Activated CD4-positive, alpha-beta T cell treated with anti-CD3 and anti-CD28 coated beads for 36 hours (primary cell): ENCODE data around the gene PRKN. TPM values are rescaled to one million over a fixed set of nuclear protein-coding genes. Genes with fewer than 3 reads are reported as not detected.

ENCODE experiments used
- ATAC-seq: fragments of 200-7000 bp; cut with Tn5 transposase; one replicate; pipeline ENCODE4 v1.10.0; 2021; ENCODE audit warnings: mild to moderate bottlenecking, moderate library complexity
- CTCF ChIA-PET: fragments of 350-600 bp; sonication (Branson Sonifier 250); formaldehyde crosslinking; loops from one replicate; lab custom pipeline; 2021; ENCODE audit warnings: antibody characterized with exemption; lab: Charles Lee
- POLR2A ChIA-PET: fragments of 350-600 bp; sonication (Branson Sonifier 250); formaldehyde crosslinking; loops from one replicate; lab custom pipeline; 2021; ENCODE audit warnings: antibody characterized with exemption, inconsistent platforms; lab: Charles Lee
- DNase-seq: peaks from one replicate; pipeline ENCODE4 v3.0.0-alpha.2; 2020
- H3K27ac Mint-ChIP-seq: one replicate; pipeline ENCODE4 v1.8.0; 2021; ENCODE audit warnings: mixed read lengths
- H3K27me3 Mint-ChIP-seq: one replicate; pipeline ENCODE4 v1.8.0; 2021; ENCODE audit warnings: mixed read lengths
- H3K36me3 Mint-ChIP-seq: one replicate; pipeline ENCODE4 v1.8.0; 2021; ENCODE audit warnings: low read depth, mixed read lengths
- H3K4me1 Mint-ChIP-seq: one replicate; pipeline ENCODE4 v1.8.0; 2021; ENCODE audit warnings: mixed read lengths
- H3K4me3 Mint-ChIP-seq: one replicate; pipeline ENCODE4 v1.8.0; 2021; ENCODE audit warnings: mild to moderate bottlenecking, moderate library complexity, mixed read lengths
- H3K9me3 Mint-ChIP-seq: one replicate; pipeline ENCODE4 v1.8.0; 2021; ENCODE audit warnings: low read depth, mixed read lengths
- intact Hi-C, 2 experiments: fragments of 100-400 bp; cut with DNase I in 1 of 2; cut with micrococcal nuclease in 1 of 2; formaldehyde crosslinking; loops; one replicate each; pipeline versions ENCODE4 v1.14.2 to v1.15.1; 2022 to 2024; cut with DNase I, micrococcal nuclease
- total RNA-seq, 2 experiments: library from RNA; stranded (reverse); gene quantifications; one replicate each; pipeline ENCODE4 v1.2.3, GENCODE V29; 2021

The PRKN gene
- total RNA-seq, 2 experiments from 2014 or later, result 0.56 to 0.87 TPM

DNA sequence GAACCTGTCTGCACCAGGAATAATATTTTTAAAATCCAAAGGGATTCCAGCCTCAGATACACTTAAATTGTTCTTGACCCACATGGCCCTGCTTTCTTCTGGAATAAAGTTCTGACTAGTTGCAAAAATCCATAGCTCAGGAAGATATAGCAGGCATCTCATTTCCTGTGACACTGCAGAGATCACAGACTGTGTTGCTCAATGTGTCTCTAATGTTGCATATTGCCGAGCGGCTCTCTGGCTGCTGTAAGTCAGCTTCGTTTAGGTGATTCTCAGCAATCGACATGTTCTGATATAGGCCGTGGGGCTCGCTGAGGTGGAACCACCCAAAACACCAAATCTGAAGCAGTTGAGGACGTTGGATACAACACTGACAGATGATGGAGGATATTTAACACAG, 955.4 kb downstream of the PRKN start:
- intact Hi-C loops, result no loop called here
- ATAC-seq (no peak), DNase-seq (no peak)
- Mint-ChIP-seq H3K4me1 (no peaks in the 10 kb centered on the region), H3K27ac (no peak overlapping the region), H3K36me3 (no peaks in the 10 kb centered on the region), H3K9me3 (no peaks in the 10 kb centered on the region), H3K4me3 (no peak overlapping the region), H3K27me3 (no peaks in the 10 kb centered on the region)
- ChIA-PET CTCF (interaction anchor here (0.7 kb wide), 1 partner anchor 9 kb away, joined by 3 read pairs; no protein-coding TSS in a partner anchor), POLR2A (no interaction called here)

DNA sequence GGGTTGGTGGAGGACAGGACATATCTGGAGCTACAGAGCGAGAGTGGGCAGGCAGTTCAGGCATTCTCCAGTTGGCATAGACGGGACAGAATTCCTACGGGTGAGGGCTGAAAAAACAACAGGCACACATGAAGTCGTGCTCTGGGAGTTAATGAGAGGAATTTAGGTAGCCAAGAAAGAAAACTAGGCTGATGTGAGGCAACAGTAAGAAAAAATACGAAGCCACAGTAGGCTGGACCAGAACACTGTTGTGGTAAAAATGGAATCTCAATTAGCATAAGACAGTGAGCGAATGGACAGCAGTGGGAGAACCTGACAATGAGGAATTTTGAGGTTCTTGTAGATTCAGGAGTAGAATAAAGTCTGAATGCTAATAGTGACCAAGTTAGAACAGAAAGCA, 965.6 kb downstream of the PRKN start:
- intact Hi-C loops, result no loop called here
- no peaks in the 10 kb centered on the region for H3K27me3 Mint-ChIP-seq
- CTCF ChIA-PET, result no interaction called here
- H3K36me3 Mint-ChIP-seq, result no peaks in the 10 kb centered on the region
- ATAC-seq (no peak), DNase-seq (no peak)
- no peak overlapping the region for H3K27ac Mint-ChIP-seq
- peaks cover 1% of the 10 kb centered on the region for H3K9me3 Mint-ChIP-seq
- POLR2A ChIA-PET, result no interaction called here
- no peaks in the 10 kb centered on the region for H3K4me1 Mint-ChIP-seq
- H3K4me3 Mint-ChIP-seq, result no peak overlapping the region

DNA sequence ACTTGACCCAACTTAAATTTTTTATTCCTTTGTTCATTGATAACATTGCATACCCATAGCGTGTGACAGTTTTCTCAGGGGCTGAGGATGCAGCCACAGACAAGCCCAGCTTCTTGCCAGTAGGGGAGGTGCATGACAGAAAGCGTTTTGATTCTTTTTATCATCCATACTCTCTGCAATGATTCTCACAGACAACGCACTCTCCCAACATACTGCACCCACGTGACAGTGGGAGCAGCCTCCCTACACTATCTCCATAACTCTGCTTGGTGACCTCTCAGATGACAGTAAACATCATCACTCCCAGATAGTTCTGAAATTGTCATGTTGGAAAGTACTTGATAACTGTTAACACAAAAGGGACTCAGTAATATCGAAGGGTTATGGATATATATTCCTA, 972.5 kb downstream of the PRKN start:
- intact Hi-C loops, result no loop called here
- no peak overlapping the region for H3K4me3 Mint-ChIP-seq
- no peaks in the 10 kb centered on the region for H3K4me1 Mint-ChIP-seq
- no peak for DNase-seq
- CTCF ChIA-PET, result no interaction called here
- ATAC-seq, result no peak
- no peaks in the 10 kb centered on the region for H3K36me3 Mint-ChIP-seq
- no peaks in the 10 kb centered on the region for H3K27me3 Mint-ChIP-seq
- POLR2A ChIA-PET, result no interaction called here
- no peak overlapping the region for H3K27ac Mint-ChIP-seq
- peaks cover 4% of the 10 kb centered on the region for H3K9me3 Mint-ChIP-seq

DNA sequence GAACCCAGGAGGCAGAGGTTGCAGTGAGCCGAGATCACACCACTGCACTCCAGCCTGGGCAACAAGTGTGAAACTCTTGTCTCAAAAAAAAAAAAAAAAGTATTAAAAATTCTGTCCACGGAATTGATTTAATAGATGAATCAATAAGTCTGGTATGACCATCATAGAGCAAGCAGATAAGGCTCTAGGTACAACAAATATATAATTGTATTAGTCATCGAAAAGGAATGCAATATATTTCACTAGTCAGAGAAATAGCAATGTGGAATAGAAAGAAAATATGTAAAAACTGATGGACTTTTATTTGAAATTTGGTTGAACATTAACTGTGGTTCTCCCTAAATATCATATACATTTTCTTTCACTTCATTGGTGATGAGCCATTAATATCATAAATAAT, 976.9 kb downstream of the PRKN start:
- ChIA-PET POLR2A (no interaction called here), CTCF (no interaction called here)
- H3K36me3 Mint-ChIP-seq, result no peaks in the 10 kb centered on the region
- intact Hi-C loops, result no loop called here
- ATAC-seq (no peak), DNase-seq (no peak)
- no peaks in the 10 kb centered on the region for H3K4me1 Mint-ChIP-seq
- no peaks in the 10 kb centered on the region for H3K27me3 Mint-ChIP-seq
- no peak overlapping the region for H3K27ac Mint-ChIP-seq
- no peak overlapping the region for H3K4me3 Mint-ChIP-seq
- H3K9me3 Mint-ChIP-seq, result peaks cover 3% of the 10 kb centered on the region

DNA sequence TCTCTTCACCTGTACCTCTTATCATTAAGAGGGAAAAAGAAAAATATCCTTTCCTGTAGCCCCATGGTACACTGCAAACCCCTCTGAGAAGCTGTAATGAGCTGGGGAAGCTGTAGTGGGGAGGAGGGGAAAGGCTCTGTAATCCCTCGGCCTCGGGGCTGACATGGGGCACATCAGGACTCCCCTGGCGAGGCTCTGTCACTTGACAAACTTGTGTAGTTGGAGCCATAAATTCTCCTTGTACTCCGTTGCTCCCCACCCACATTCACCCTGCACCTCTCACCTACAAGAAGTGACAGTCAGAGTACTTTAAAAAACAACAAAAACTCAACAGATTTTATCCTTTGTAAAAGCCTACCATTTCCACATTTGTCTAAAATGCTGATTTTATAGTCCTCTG, 978.0 kb downstream of the PRKN start:
- H3K27ac Mint-ChIP-seq, result no peak overlapping the region
- H3K4me1 Mint-ChIP-seq, result no peaks in the 10 kb centered on the region
- H3K9me3 Mint-ChIP-seq, result peaks cover 3% of the 10 kb centered on the region
- no peak for ATAC-seq
- intact Hi-C loops, result loop anchor here in 1 of 2 experiments (2.0 kb wide), 1 partner anchor 173 kb away; no protein-coding TSS in a partner anchor
- H3K36me3 Mint-ChIP-seq, result no peaks in the 10 kb centered on the region
- no peaks in the 10 kb centered on the region for H3K27me3 Mint-ChIP-seq
- H3K4me3 Mint-ChIP-seq, result no peak overlapping the region
- POLR2A ChIA-PET, result no interaction called here
- no peak for DNase-seq
- CTCF ChIA-PET, result interaction anchor here (0.5 kb wide), 1 partner anchor 311 kb away, joined by 3 read pairs; no protein-coding TSS in a partner anchor

DNA sequence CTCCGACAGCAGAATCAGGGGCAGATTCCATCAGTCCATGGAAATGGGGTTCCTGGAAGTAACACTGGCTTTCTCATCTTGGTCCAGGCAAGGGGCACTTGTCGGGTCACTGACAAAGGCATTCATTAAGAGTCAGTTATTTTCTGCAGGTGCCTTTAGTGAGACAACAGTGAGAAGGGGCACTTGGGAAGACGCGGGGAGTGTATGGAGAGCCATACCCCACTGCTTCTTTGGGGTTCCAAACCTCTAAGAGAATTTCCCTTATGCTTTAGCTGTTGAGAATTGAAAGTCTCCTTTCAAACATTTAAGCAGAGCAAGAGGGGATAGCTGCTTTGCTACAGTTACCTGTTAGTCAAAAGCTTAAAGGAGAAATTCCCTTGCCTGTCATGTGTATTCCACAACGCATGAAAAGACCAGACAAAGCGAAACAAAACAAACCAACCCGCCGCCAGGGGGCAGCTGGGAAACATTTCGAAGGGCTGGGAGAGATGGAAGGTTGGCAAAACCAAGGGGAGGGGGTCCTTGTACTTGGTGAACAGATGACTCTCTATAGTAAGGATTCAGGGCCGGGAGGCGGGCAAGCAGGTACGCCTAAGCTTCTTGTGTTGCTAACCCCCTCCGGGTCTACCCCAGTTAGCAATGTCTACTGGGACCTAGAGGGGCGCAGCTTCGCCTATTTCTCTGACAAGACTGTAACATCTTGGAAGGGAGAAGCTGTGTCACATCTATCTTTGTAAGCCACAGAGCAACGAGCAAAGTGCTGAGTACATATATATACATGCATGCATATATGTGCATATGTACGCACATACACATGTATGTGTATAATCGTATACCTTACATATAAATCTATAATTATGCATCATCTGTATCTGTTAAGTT, 978.8 kb downstream of the PRKN start:
- no peaks in the 10 kb centered on the region for H3K4me1 Mint-ChIP-seq
- DNase-seq (peak; percentile 59), ATAC-seq (no peak)
- no peaks in the 10 kb centered on the region for H3K36me3 Mint-ChIP-seq
- H3K4me3 Mint-ChIP-seq, result no peak overlapping the region
- H3K27me3 Mint-ChIP-seq, result no peaks in the 10 kb centered on the region
- no peak overlapping the region for H3K27ac Mint-ChIP-seq
- ChIA-PET CTCF (interaction anchor here (0.5 to 1.5 kb wide), 6 partner anchors 8 to 1560 kb away, joined by 3 to 5 read pairs (median 4); no protein-coding TSS in a partner anchor), POLR2A (no interaction called here)
- intact Hi-C loops, result loop anchor here in 1 of 2 experiments (2.0 kb wide), 1 partner anchor 174 kb away; no protein-coding TSS in a partner anchor
- H3K9me3 Mint-ChIP-seq, result peaks cover 3% of the 10 kb centered on the region

DNA sequence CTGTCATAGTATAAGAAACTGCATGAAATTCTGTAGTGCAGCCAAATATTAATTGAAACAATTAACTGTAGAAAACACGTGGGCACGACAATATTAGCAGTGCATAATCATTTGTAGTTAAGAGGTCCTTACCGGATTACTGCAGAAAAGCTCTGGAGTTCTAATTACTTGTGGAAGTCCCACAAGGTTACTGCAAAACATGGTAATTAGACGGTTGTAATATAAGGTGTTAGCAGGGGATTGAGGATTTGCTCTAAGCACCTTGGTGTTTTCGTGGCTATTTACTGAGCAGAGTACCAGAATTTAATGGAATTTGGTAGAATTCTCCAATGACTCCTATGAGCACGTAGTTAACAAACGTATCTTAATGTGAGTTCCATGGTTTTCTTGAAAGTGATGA, 980.1 kb downstream of the PRKN start:
- ATAC-seq (no peak), DNase-seq (no peak)
- H3K4me1 Mint-ChIP-seq, result no peaks in the 10 kb centered on the region
- POLR2A ChIA-PET, result no interaction called here
- H3K27me3 Mint-ChIP-seq, result no peaks in the 10 kb centered on the region
- peaks cover 3% of the 10 kb centered on the region for H3K9me3 Mint-ChIP-seq
- CTCF ChIA-PET, result no interaction called here
- no peak overlapping the region for H3K27ac Mint-ChIP-seq
- H3K36me3 Mint-ChIP-seq, result no peaks in the 10 kb centered on the region
- no peak overlapping the region for H3K4me3 Mint-ChIP-seq
- intact Hi-C loops, result no loop called here

DNA sequence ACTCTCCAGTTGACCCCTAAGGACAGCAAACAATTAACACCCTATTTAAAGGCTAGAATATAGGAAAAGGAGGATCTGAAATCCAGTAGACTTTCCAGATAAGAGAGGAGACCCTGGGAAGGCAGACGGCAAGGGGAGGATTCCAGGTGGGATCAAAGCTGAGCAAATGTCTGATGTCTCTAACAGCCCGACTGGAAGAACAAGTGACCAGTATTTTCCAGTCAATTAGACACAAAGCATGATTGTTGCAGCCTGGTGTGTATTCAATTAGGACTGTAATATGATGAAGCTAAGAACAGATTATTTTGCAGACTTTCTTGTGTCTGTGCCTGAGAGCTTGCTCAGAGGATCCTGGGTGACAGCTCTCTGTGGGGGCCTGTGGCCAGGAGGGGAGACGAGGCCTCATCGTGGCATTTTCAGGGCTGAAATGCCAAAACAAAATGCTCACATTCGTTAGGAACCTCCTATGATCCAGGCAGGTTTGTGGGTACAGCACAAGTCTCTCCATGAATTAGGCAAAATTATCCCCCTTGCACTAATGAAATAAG, 981.9 kb downstream of the PRKN start:
- ChIA-PET POLR2A (no interaction called here), CTCF (interaction anchor here (0.6 kb wide), 1 partner anchor 11 kb away, joined by 3 read pairs; no protein-coding TSS in a partner anchor)
- no peak overlapping the region for H3K27ac Mint-ChIP-seq
- DNase-seq (no peak), ATAC-seq (no peak)
- no peaks in the 10 kb centered on the region for H3K9me3 Mint-ChIP-seq
- intact Hi-C loops, result no loop called here
- no peak overlapping the region for H3K4me3 Mint-ChIP-seq
- no peaks in the 10 kb centered on the region for H3K27me3 Mint-ChIP-seq
- no peaks in the 10 kb centered on the region for H3K4me1 Mint-ChIP-seq
- no peaks in the 10 kb centered on the region for H3K36me3 Mint-ChIP-seq

DNA sequence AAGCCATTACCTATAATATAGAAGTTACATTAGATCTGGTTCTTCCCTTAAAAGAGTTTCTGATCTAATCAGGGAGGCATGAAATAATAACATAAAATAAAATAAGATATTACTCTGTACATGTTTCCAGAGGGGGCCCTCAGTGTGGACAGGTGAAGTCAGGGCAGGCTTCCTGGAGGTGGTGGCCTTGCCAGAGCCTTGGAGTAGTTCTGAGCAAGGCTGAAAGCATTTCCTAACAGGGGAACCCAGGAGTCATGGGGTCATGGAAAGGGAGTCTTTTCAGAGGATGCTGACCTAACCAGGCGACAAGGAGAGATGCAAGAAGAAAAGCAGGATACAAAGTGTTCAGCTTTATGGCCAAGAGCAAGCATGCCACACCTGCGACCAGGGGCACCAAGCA, 982.4 kb downstream of the PRKN start:
- Mint-ChIP-seq H3K36me3 (no peaks in the 10 kb centered on the region), H3K27me3 (no peaks in the 10 kb centered on the region), H3K27ac (no peak overlapping the region), H3K4me3 (no peak overlapping the region), H3K9me3 (no peaks in the 10 kb centered on the region), H3K4me1 (no peaks in the 10 kb centered on the region)
- no peak for DNase-seq
- intact Hi-C loops, result no loop called here
- ATAC-seq, result no peak
- CTCF ChIA-PET, result interaction anchor here (0.6 kb wide), 1 partner anchor 12 kb away, joined by 3 read pairs; no protein-coding TSS in a partner anchor
- POLR2A ChIA-PET, result no interaction called here

DNA sequence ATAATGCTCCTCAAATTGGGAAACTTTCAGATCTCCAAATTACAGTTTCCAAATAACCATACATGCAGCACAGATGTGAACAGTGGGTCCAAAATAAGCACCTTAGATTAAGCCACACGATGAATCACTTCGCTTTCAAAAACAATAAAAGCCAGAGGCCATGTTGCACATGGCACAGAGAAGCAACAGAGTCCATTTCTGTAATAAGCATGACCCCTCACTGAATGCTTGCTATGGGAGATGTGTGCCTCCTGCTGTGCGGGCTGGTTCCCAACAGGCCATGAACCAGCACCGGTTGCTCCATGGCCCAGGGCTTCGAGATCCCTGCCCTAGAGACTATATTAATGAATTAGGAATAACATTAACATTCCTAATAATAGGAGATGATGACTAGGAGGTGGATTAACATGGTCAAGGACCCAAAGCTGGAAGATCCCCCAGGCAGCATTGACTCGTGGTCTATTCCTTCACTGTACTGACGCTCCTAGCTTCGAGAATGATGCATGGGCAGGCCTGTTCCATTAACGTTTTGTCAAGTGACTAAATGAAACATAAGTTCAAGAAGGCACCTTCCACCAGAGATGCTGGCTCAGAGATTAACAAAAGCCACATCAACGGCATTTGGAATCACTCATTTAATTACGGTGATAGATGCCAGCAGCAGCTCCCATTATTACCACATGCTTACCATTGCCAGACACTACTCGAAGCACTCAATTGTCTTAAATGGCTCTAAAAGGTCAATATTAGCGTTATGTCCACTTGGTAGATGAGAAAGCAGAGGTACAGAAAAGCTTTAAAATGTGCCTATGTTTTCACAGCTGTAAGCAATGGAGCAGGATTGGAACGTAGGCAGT, 983.1 kb downstream of the PRKN start:
- Mint-ChIP-seq H3K4me3 (no peak overlapping the region), H3K36me3 (no peaks in the 10 kb centered on the region), H3K4me1 (no peaks in the 10 kb centered on the region), H3K27ac (no peak overlapping the region), H3K27me3 (no peaks in the 10 kb centered on the region), H3K9me3 (no peaks in the 10 kb centered on the region)
- ATAC-seq (no peak), DNase-seq (no peak)
- ChIA-PET CTCF (no interaction called here), POLR2A (no interaction called here)
- intact Hi-C loops, result no loop called here

DNA sequence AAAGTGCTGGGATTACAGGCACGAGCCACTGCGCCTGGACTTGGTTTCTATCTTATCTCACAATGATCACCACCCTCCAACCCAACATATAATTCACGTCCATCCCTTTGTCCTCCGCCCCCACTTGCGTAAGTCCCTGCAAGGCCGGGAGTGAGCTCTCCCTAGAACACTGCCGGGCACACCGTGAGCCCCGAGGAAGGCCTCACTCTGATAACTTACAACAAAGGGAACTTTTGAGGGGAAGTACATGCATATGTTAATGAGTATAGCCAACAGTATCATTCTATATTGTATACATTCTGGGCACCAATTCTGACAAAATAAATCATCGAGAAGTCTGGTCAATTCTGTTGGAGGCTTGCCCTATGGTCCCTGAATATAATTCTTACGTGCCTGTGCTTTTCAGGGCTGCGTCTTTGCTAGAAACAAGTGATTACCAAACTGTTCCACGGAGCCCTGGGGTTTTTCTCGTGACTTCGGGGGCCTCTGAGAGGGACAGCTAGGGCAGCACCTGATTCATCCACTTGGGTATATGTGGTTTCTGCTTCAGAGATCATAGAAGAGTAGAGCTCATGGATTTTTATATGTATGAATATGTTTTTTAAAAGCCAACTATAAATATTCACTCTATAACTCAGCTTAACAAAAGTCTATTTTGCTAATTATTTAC, 983.9 kb downstream of the PRKN start:
- intact Hi-C loops, result no loop called here
- CTCF ChIA-PET, result no interaction called here
- DNase-seq, result no peak
- H3K27me3 Mint-ChIP-seq, result no peaks in the 10 kb centered on the region
- H3K36me3 Mint-ChIP-seq, result no peaks in the 10 kb centered on the region
- H3K9me3 Mint-ChIP-seq, result no peaks in the 10 kb centered on the region
- POLR2A ChIA-PET, result no interaction called here
- H3K4me1 Mint-ChIP-seq, result no peaks in the 10 kb centered on the region
- H3K4me3 Mint-ChIP-seq, result no peak overlapping the region
- H3K27ac Mint-ChIP-seq, result no peak overlapping the region
- ATAC-seq, result no peak
